BJ (cell line): ENCODE results near the gene SUCLG1. TPM values are rescaled to one million over a fixed set of nuclear protein-coding genes. Genes with fewer than 3 reads are reported as not detected.
"Not testable (repeated sequence)": the region's sequence is repeated elsewhere in the genome, so short reads cannot be mapped to it uniquely, and the experiment has no call there.

Experiments used
- CTCF ChIA-PET: fragments of 350-600 bp; formaldehyde crosslinking; extraction: SDS; loops from one replicate; lab custom pipeline; 2021; ENCODE audit warnings: antibody characterized with exemption, inconsistent platforms; lab: Yijun Ruan, JAX
- POLR2A ChIA-PET: fragments of 300-600 bp; sonication (Branson Sonifier 250); formaldehyde crosslinking; extraction: SDS; loops from one replicate; lab custom pipeline; 2021; ENCODE audit warnings: antibody characterized with exemption; lab: Charles Lee
- DNase-seq: peaks from one replicate; pipeline ENCODE4 v3.0.0-alpha.2; 2011; ENCODE audit warnings: low read depth
- H3K27me3 ChIP-seq: 2 replicates; pipeline ENCODE4 v1.6.0; 2011; ENCODE audit warnings: low read length; ENCODE audit not compliant: control insufficient read depth, insufficient read depth
- H3K36me3 ChIP-seq: 2 replicates; pipeline ENCODE4 v1.5.1; 2011; ENCODE audit warnings: low read length; ENCODE audit not compliant: control insufficient read depth, insufficient read depth
- H3K4me3 ChIP-seq: 2 replicates; pipeline ENCODE4 v1.5.1; 2011; ENCODE audit warnings: low read depth, mild to moderate bottlenecking, control low read depth, low read length
- CTCF ChIP-seq: IDR thresholded peaks from 2 replicates; pipeline ENCODE4 v1.5.1; 2011; ENCODE audit warnings: low read depth, mild to moderate bottlenecking, control low read depth, inconsistent platforms, low read length, moderate library complexity; ENCODE audit not compliant: insufficient read depth
- polyA plus RNA-seq: library from polyadenylated mRNA; depleted of rRNA; stranded (reverse); fragments of >200 nt; gene quantifications from 2 replicates; pipeline ENCODE4 v1.2.3, GENCODE V29; 2011

SUCLG1 gene
- polyA plus RNA-seq, 1 experiment: 34.3 TPM

- Histone ChIP-seq H3K4me3 (no peak overlapping the region), H3K36me3 (no peaks in the 10 kb centered on the region), H3K27me3 (no peaks in the 10 kb centered on the region)
- ChIA-PET POLR2A (interaction anchor here (0.6 kb wide), 1 partner anchor 34 kb away, joined by 3 read pairs; no protein-coding TSS in a partner anchor), CTCF (interaction anchor here (1.0 to 1.2 kb wide), 2 partner anchors 11 to 23 kb away, joined by 3 read pairs; partner anchors contain the start of gene SUCLG1)
- no peak for DNase-seq
- TF ChIP-seq CTCF: no peak
Observed at GRCh38 chr2:84481702-84482101, 22.6 kb upstream of the SUCLG1 start.

- no peak for DNase-seq
- no peaks in the 10 kb centered on the region for H3K36me3 ChIP-seq
- no peaks in the 10 kb centered on the region for H3K27me3 ChIP-seq
- ChIA-PET CTCF (no interaction called here), POLR2A (no interaction called here)
- no peak for TF ChIP-seq CTCF
- H3K4me3 ChIP-seq: no peak overlapping the region
Observed at GRCh38 chr2:84478867-84479266, 19.8 kb upstream of the SUCLG1 start.

- no peak for DNase-seq
- H3K4me3 ChIP-seq: no peak overlapping the region
- CTCF ChIA-PET: no interaction called here
- H3K27me3 ChIP-seq: no peaks in the 10 kb centered on the region
- POLR2A ChIA-PET: no interaction called here
- TF ChIP-seq CTCF: no peak
- no peaks in the 10 kb centered on the region for H3K36me3 ChIP-seq
Observed at GRCh38 chr2:84477886-84478285, 18.8 kb upstream of the SUCLG1 start.

- TF ChIP-seq CTCF: no peak
- no peak overlapping the region for H3K4me3 ChIP-seq
- POLR2A ChIA-PET: no interaction called here
- DNase-seq: no peak
- no peaks in the 10 kb centered on the region for H3K27me3 ChIP-seq
- CTCF ChIA-PET: interaction anchor here (1.0 kb wide), 1 partner anchor 36 kb away, joined by 3 read pairs; no protein-coding TSS in a partner anchor
- no peaks in the 10 kb centered on the region for H3K36me3 ChIP-seq
Observed at GRCh38 chr2:84474176-84474575, 15.1 kb upstream of the SUCLG1 start.

- no peaks in the 10 kb centered on the region for H3K27me3 ChIP-seq
- ChIA-PET POLR2A (no interaction called here), CTCF (no interaction called here)
- H3K4me3 ChIP-seq: no peak overlapping the region
- no peak for DNase-seq
- H3K36me3 ChIP-seq: no peaks in the 10 kb centered on the region
- no peak for TF ChIP-seq CTCF
Observed at GRCh38 chr2:84472856-84473565, 13.9 kb upstream of the SUCLG1 start.

GRCh38 chr2:84472423-84472822, 13.3 kb upstream of the SUCLG1 start:
- H3K36me3 ChIP-seq, CTCF ChIA-PET, H3K27me3 ChIP-seq, POLR2A ChIA-PET, H3K4me3 ChIP-seq, DNase-seq: not testable (repeated sequence)
